ENCODE results near the gene ZNF451. TPM values are rescaled to one million over a fixed set of nuclear protein-coding genes. Genes with fewer than 3 reads are reported as not detected.

ZNF451 gene
- total and polyA plus RNA-seq, 2 donors (not counting 1 experiment from before 2014, with no cell fraction given) = 25.9 to 86.3 TPM

- H3K4me3 ChIP-seq (ENCODE audit: control extremely low read depth in 1 of 5, extremely low read depth in 1 of 5, insufficient read depth in 1 of 5, low read depth in 2 of 5, low read length in 4 of 5) = no peak overlapping the region
- no CpG with 5 or more reads among the region's 1 CpG for WGBS (ENCODE audit: insufficient coverage)
- H3K27me3 ChIP-seq (replicated peaks in 1 of 4; ENCODE audit: control extremely low read depth in 1 of 4, control insufficient read depth in 3 of 4, insufficient read depth in 4 of 4, low read length in 3 of 4) = no peaks in the 10 kb centered on the region
- no peak for ATAC-seq (ENCODE audit: low read depth)
- peaks cover 0 to 4% of the 10 kb centered on the region in 2 experiments for H3K36me3 ChIP-seq (replicated peaks in 1 of 2; ENCODE audit: control extremely low read depth in 1 of 2, control insufficient read depth in 1 of 2, extremely low read depth in 1 of 2, insufficient read depth in 2 of 2, low read length in 1 of 2)
- H3K27ac Mint-ChIP-seq = no peak overlapping the region
- H3K9me3 Mint-ChIP-seq (ENCODE audit: insufficient read depth) = no peaks in the 10 kb centered on the region
- no peak for TF ChIP-seq CTCF (IDR thresholded peaks at IDR 0.05)
- no peak for TF ChIP-seq EZH2 (IDR thresholded peaks at IDR 0.05; ENCODE audit: borderline replicate concordance, insufficient read depth, low read depth, low read length, poor library complexity, severe bottlenecking)
- ChIA-PET CTCF (no interaction called here), POLR2A (no interaction called here)
- peaks cover 12% of the 10 kb centered on the region for H3K4me1 Mint-ChIP-seq
- DNase-seq = no peak
- intact Hi-C loops (cut with micrococcal nuclease) = no loop called here
- H2AFZ ChIP-seq (ENCODE audit: insufficient read depth, low read depth, low read length, poor library complexity, severe bottlenecking) = no peak overlapping the region
- no peak overlapping the region for H3K4me3 Mint-ChIP-seq
- no peak overlapping the region for H3K9ac ChIP-seq (ENCODE audit: low read length)
- H3K4me1 ChIP-seq (ENCODE audit: control insufficient read depth in 2 of 2, insufficient read depth in 2 of 2, low read length in 2 of 2) = peaks cover 6 to 11% of the 10 kb centered on the region in 2 donors
- no peak overlapping the region for H3K4me2 ChIP-seq (replicated peaks; ENCODE audit: low read depth, low read length, poor library complexity, severe bottlenecking)
- H4K20me1 ChIP-seq (ENCODE audit: control insufficient read depth, insufficient read depth, low read length, poor library complexity, severe bottlenecking) = no peaks in the 10 kb centered on the region
- H3K27ac ChIP-seq (ENCODE audit: low read length in 2 of 2) = no peak overlapping the region
- no peaks in the 10 kb centered on the region for H3K9me3 ChIP-seq (ENCODE audit: control extremely low read depth in 1 of 3, control insufficient read depth in 2 of 3, insufficient read depth in 1 of 3, low read length in 2 of 3)
- no peaks in the 10 kb centered on the region for H3K27me3 Mint-ChIP-seq
- H3K79me2 ChIP-seq (ENCODE audit: control insufficient read depth, insufficient read depth, low read length) = peaks cover 5% of the 10 kb centered on the region
Measured at GRCh38 chr6:57086843-57087242, 3.1 kb upstream of the ZNF451 start.

GRCh38 chr6:57087916-57088315 is 2.1 kb upstream of the ZNF451 start:
- H3K36me3 ChIP-seq (replicated peaks in 1 of 2; ENCODE audit: control extremely low read depth in 1 of 2, control insufficient read depth in 1 of 2, extremely low read depth in 1 of 2, insufficient read depth in 2 of 2, low read length in 1 of 2) = peaks cover 5% of the 10 kb centered on the region in 2 experiments
- intact Hi-C loops (cut with micrococcal nuclease) = loop anchor here (2.0 kb wide), 1 partner anchor 41 kb away; the partner anchor contains the start of gene KIAA1586

More at GRCh38 chr6:57087916-57088315, 2.1 kb upstream of the ZNF451 start:
- Mint-ChIP-seq H3K9me3 (ENCODE audit: insufficient read depth) (no peaks in the 10 kb centered on the region), H3K27ac (no peak overlapping the region), H3K27me3 (no peaks in the 10 kb centered on the region), H3K4me1 (peaks cover 19% of the 10 kb centered on the region), H3K4me3 (no peak overlapping the region)
- no CpG with 5 or more reads among the region's 4 CpGs for WGBS (ENCODE audit: insufficient coverage)
- peaks cover 16% of the 10 kb centered on the region for H3K79me2 ChIP-seq (ENCODE audit: control insufficient read depth, insufficient read depth, low read length)
- ATAC-seq (ENCODE audit: low read depth) (no peak), DNase-seq (no peak)
- POLR2A ChIA-PET = no interaction called here
- no peak for TF ChIP-seq EZH2 (IDR thresholded peaks at IDR 0.05; ENCODE audit: borderline replicate concordance, insufficient read depth, low read depth, low read length, poor library complexity, severe bottlenecking)
- TF ChIP-seq CTCF (IDR thresholded peaks at IDR 0.05) = no peak
- no peak overlapping the region for H2AFZ ChIP-seq (ENCODE audit: insufficient read depth, low read depth, low read length, poor library complexity, severe bottlenecking)
- H3K4me1 ChIP-seq (ENCODE audit: control insufficient read depth in 2 of 2, insufficient read depth in 2 of 2, low read length in 2 of 2) = peaks cover 7 to 11% of the 10 kb centered on the region in 2 donors
- no peaks in the 10 kb centered on the region for H3K9me3 ChIP-seq (ENCODE audit: control extremely low read depth in 1 of 3, control insufficient read depth in 2 of 3, insufficient read depth in 1 of 3, low read length in 2 of 3)
- H3K4me3 ChIP-seq (ENCODE audit: control extremely low read depth in 1 of 5, extremely low read depth in 1 of 5, insufficient read depth in 1 of 5, low read depth in 2 of 5, low read length in 4 of 5) = no peak overlapping the region
- CTCF ChIA-PET = no interaction called here
- H3K4me2 ChIP-seq (replicated peaks; ENCODE audit: low read depth, low read length, poor library complexity, severe bottlenecking) = no peak overlapping the region
- H3K27ac ChIP-seq (ENCODE audit: low read length in 2 of 2) = no peak overlapping the region
- H3K27me3 ChIP-seq (replicated peaks in 1 of 4; ENCODE audit: control extremely low read depth in 1 of 4, control insufficient read depth in 3 of 4, insufficient read depth in 4 of 4, low read length in 3 of 4) = no peaks in the 10 kb centered on the region
- H4K20me1 ChIP-seq (ENCODE audit: control insufficient read depth, insufficient read depth, low read length, poor library complexity, severe bottlenecking) = no peaks in the 10 kb centered on the region
- no peak overlapping the region for H3K9ac ChIP-seq (ENCODE audit: low read length)

Data from B cell (primary cell).